A549 treated with DMSO at 1 μM for 4 hours (cell line): ENCODE results near the gene YIF1A. TPM values are rescaled to one million over a fixed set of nuclear protein-coding genes. Genes with fewer than 3 reads are reported as not detected.

ENCODE experiments used
- total RNA-seq: library from RNA; stranded (reverse); fragments of 200-300 nt; extraction: Qiagen RNA extraction; gene quantifications from 5 replicates; pipeline ENCODE4 v1.2.3, GENCODE V29; 2022; ENCODE audit warnings: low read depth

Gene YIF1A
- 100 to 122 TPM (median 111 TPM) in 5 replicates for total RNA-seq

GRCh38 chr11:66288671-66289547, at the start of gene YIF1A:
YIF1A (minus strand) TSS chr11:66289143; CDS start chr11:66288985, 158 bp downstream.

GRCh38 chr11:66336234-66337102, 47.5 kb upstream of the YIF1A start, which contains the start of gene RIN1:
RIN1 (minus strand) TSS chr11:66336434; CDS start chr11:66336402, 32 bp downstream.

GRCh38 chr11:66316849-66317251, 27.9 kb upstream of the YIF1A start, which contains the start of gene CD248:
CD248 (minus strand) TSS chr11:66317044; CDS start chr11:66317027, 17 bp downstream.

GRCh38 chr11:66291706-66292542, 3.0 kb upstream of the YIF1A start, which contains the start of gene TMEM151A:
TMEM151A (plus strand) TSS chr11:66291894; CDS start chr11:66292014, 120 bp downstream.

GRCh38 chr11:66277471-66278362, 11.2 kb downstream of the YIF1A start, which contains the start of gene CNIH2:
CNIH2 (plus strand) TSS chr11:66278175; CDS start chr11:66278457, 282 bp downstream.

GRCh38 chr11:66268244-66268951, 20.5 kb downstream of the YIF1A start, which contains the start of gene RAB1B:
RAB1B (plus strand) TSS chr11:66268639; CDS start chr11:66268680, 41 bp downstream.

Other genes starting within 250 kb of the YIF1A start
- gene GAL3ST3, start 240.0 kb downstream of the YIF1A start, total RNA-seq = not detected in 5 replicates
- gene SF3B2, start 236.8 kb downstream of the YIF1A start, total RNA-seq = 168 to 185 TPM (median 175 TPM) in 5 replicates
- gene PACS1, start 218.9 kb downstream of the YIF1A start, total RNA-seq = 49.5 to 72.3 TPM (median 60.7 TPM) in 5 replicates
- 34.8 to 48.3 TPM (median 43.1 TPM) in 5 replicates for gene KLC2, start 31.4 kb downstream of the YIF1A start, total RNA-seq
- 132 to 155 TPM (median 139 TPM) in 5 replicates for gene RAB1B, start 20.5 kb downstream of the YIF1A start, total RNA-seq
- 1.1 to 2.6 TPM (median 2.2 TPM) in 5 replicates for gene CNIH2, start 11.0 kb downstream of the YIF1A start, total RNA-seq
- 2.0 to 3.5 TPM (median 3.2 TPM) in 5 replicates for gene TMEM151A, start 2.8 kb upstream of the YIF1A start, total RNA-seq
- gene CD248, start 27.9 kb upstream of the YIF1A start, total RNA-seq = not detected in 5 replicates
- 33.9 to 45.2 TPM (median 38.2 TPM) in 5 replicates for gene RIN1, start 47.3 kb upstream of the YIF1A start, total RNA-seq
- 81.4 to 99.0 TPM (median 87.3 TPM) in 5 replicates for gene BRMS1, start 56.0 kb upstream of the YIF1A start, total RNA-seq
- 14.6 to 19.9 TPM (median 18.2 TPM) in 5 replicates for gene B4GAT1, start 58.5 kb upstream of the YIF1A start, total RNA-seq
- 3.4 to 5.7 TPM (median 4.1 TPM) in 5 replicates for gene SLC29A2, start 82.6 kb upstream of the YIF1A start, total RNA-seq
- gene NPAS4, start 131.9 kb upstream of the YIF1A start, total RNA-seq = not detected in 5 replicates
- 87.4 to 117 TPM (median 111 TPM) in 5 replicates for gene MRPL11, start 149.7 kb upstream of the YIF1A start, total RNA-seq
- 5.0 to 6.4 TPM (median 5.0 TPM) in 5 replicates for gene PELI3, start 177.8 kb upstream of the YIF1A start, total RNA-seq
- gene DPP3, start 191.3 kb upstream of the YIF1A start, total RNA-seq = 54.9 to 77.2 TPM (median 56.6 TPM) in 5 replicates
- gene BBS1, start 221.5 kb upstream of the YIF1A start, total RNA-seq = 8.7 to 11.2 TPM (median 10.4 TPM) in 5 replicates